K562 (cell line): ENCODE data around the gene NUP153. TPM values are rescaled to one million over a fixed set of nuclear protein-coding genes. Genes with fewer than 3 reads are reported as not detected.

Experiments
- ASH1L ChIP-seq: fragments of 450-650 bp; IDR thresholded peaks from 2 replicates; pipeline ENCODE4 v1.6.1; 2018; ENCODE audit warnings: borderline replicate concordance, mild to moderate bottlenecking, low read depth; ENCODE audit not compliant: partially characterized antibody
- ATF4 ChIP-seq: fragments of 450-650 bp; formaldehyde crosslinking; IDR thresholded peaks from 2 replicates; pipeline ENCODE4 v1.4.0; 2022; ENCODE audit warnings: mild to moderate bottlenecking, moderate library complexity
- BMI1 ChIP-seq: fragments of 150-350 bp; IDR thresholded peaks from 2 replicates; pipeline ENCODE4 v1.6.1; 2014; ENCODE audit warnings: low read length
- BRD4 ChIP-seq: fragments of 200-600 bp; sonication (generic); IDR thresholded peaks from 2 replicates; pipeline ENCODE4 v1.6.1; 2017; ENCODE audit warnings: inconsistent platforms
- BRF1 ChIP-seq: IDR thresholded peaks from 3 replicates; pipeline ENCODE4 v1.6.1; 2011; ENCODE audit warnings: borderline replicate concordance, mild to moderate bottlenecking; ENCODE audit not compliant: insufficient read length; ENCODE audit errors: extremely low read depth
- E2F6 ChIP-seq, 2 experiments: IDR thresholded peaks; 2 replicates each; pipeline ENCODE4 v1.6.1; 2011; ENCODE audit warnings: borderline replicate concordance in 1 of 2, control low read depth in 1 of 2, low read depth in 1 of 2, low read length in 1 of 2, mild to moderate bottlenecking in 1 of 2, mixed read lengths in 1 of 2, moderate library complexity in 1 of 2; ENCODE audit not compliant: insufficient read depth in 1 of 2, insufficient read length in 1 of 2, poor library complexity in 1 of 2, severe bottlenecking in 1 of 2; ENCODE audit errors: extremely low read depth in 1 of 2
- ESRRA ChIP-seq: fragments of 450-650 bp; IDR thresholded peaks from 2 replicates; pipeline ENCODE4 v1.6.1; 2014; ENCODE audit warnings: low read depth, mild to moderate bottlenecking, moderate library complexity, borderline replicate concordance
- ETV1 ChIP-seq: fragments of 450-650 bp; conservative IDR thresholded peaks from 2 replicates; pipeline ENCODE4 v1.6.1; 2016; ENCODE audit warnings: missing genetic modification characterization, control low read depth, low read depth, missing compliant biosample characterization
- GTF2E2 ChIP-seq: fragments of 200-800 bp; sonication (Bioruptor generic); IDR thresholded peaks from 2 replicates; pipeline ENCODE4 v1.6.1; 2016; ENCODE audit warnings: missing genetic modification characterization, missing compliant biosample characterization
- L3MBTL2 ChIP-seq: fragments of 450-650 bp; IDR thresholded peaks from 2 replicates; pipeline ENCODE4 v1.6.1; 2016; ENCODE audit warnings: mild to moderate bottlenecking, moderate library complexity
- MAFF ChIP-seq: IDR thresholded peaks from 2 replicates; pipeline ENCODE4 v1.6.1; 2012; ENCODE audit warnings: low read length, improper control_type of control experiment
- MAFG ChIP-seq: fragments of 450-650 bp; conservative IDR thresholded peaks from 2 replicates; pipeline ENCODE4 v1.6.1; 2016; ENCODE audit warnings: missing genetic modification characterization, missing compliant biosample characterization
- MIER1 ChIP-seq: fragments of 450-650 bp; IDR thresholded peaks from 2 replicates; pipeline ENCODE4 v1.6.1; 2016; ENCODE audit warnings: antibody characterized with exemption, mild to moderate bottlenecking, low read depth
- NR2C2 ChIP-seq, 2 experiments: fragments of 200-800 bp in 1 of 2; sonication (Bioruptor generic) in 1 of 2; sonication (generic) in 1 of 2; formaldehyde crosslinking in 1 of 2; IDR thresholded peaks; 2 replicates each; pipeline versions ENCODE4 v1.6.1 to v1.8.0; 2016 to 2022; ENCODE audit warnings: mild to moderate bottlenecking in 1 of 2, missing compliant biosample characterization in 1 of 2, missing genetic modification characterization in 1 of 2, missing genetic modification reagents in 1 of 2
- NR2F6 ChIP-seq: fragments of 450-650 bp; formaldehyde crosslinking; IDR thresholded peaks from 2 replicates; pipeline ENCODE4 v1.4.0; 2020; ENCODE audit warnings: mild to moderate bottlenecking
- SOX6 ChIP-seq: fragments of 450-650 bp; IDR thresholded peaks from 2 replicates; pipeline ENCODE4 v1.6.1; 2014; ENCODE audit warnings: mild to moderate bottlenecking
- SREBF1 ChIP-seq: fragments of 150-350 bp; IDR thresholded peaks from 2 replicates; pipeline ENCODE4 v1.6.1; 2014; ENCODE audit warnings: antibody characterized with exemption, low read depth, low read length, borderline replicate concordance
- SRSF1 ChIP-seq: fragments of 200-400 bp; formaldehyde crosslinking; IDR thresholded peaks from 2 replicates; pipeline ENCODE4 v1.6.1; 2017; ENCODE audit warnings: mild to moderate bottlenecking, low read depth, low read length, moderate library complexity
- STAG1 ChIP-seq: sonication (generic); formaldehyde crosslinking; IDR thresholded peaks from 2 replicates; pipeline ENCODE4 v1.5.0; 2020; ENCODE audit warnings: missing genetic modification reagents, borderline replicate concordance
- TBL1XR1 ChIP-seq, 2 experiments: IDR thresholded peaks; 2 replicates each; pipeline ENCODE4 v1.6.1; 2012; ENCODE audit warnings: improper control_type of control experiment in 2 of 2, low read length in 2 of 2, mild to moderate bottlenecking in 1 of 2
- TFAM ChIP-seq: fragments of 250-450 bp; sonication (Bioruptor Pico); conservative IDR thresholded peaks from 2 replicates; pipeline ENCODE4 v1.5.0; 2021; ENCODE audit warnings: mild to moderate bottlenecking, moderate library complexity
- TGIF2 ChIP-seq: sonication (generic); formaldehyde crosslinking; IDR thresholded peaks from 2 replicates; pipeline ENCODE4 v1.8.1; 2022; ENCODE audit warnings: mild to moderate bottlenecking, missing genetic modification reagents, moderate library complexity
- XRCC3 ChIP-seq: fragments of 450-650 bp; IDR thresholded peaks from 2 replicates; pipeline ENCODE4 v1.6.1; 2017; ENCODE audit warnings: mild to moderate bottlenecking, moderate library complexity
- XRCC5 ChIP-seq: fragments of 200-400 bp; formaldehyde crosslinking; IDR thresholded peaks from 2 replicates; pipeline ENCODE4 v1.6.1; 2017; ENCODE audit warnings: low read depth, mild to moderate bottlenecking, low read length
- ZFX ChIP-seq: sonication (generic); formaldehyde crosslinking; IDR thresholded peaks from 2 replicates; pipeline ENCODE4 v1.8.0; 2022; ENCODE audit warnings: mild to moderate bottlenecking, missing genetic modification reagents, moderate library complexity
- ZNF316 ChIP-seq: fragments of 450-650 bp; IDR thresholded peaks from 2 replicates; pipeline ENCODE4 v1.6.1; 2016
- ZNF655 ChIP-seq: fragments of 250-450 bp; sonication (Bioruptor Pico); IDR thresholded peaks from 2 replicates; pipeline ENCODE4 v1.5.0; 2021
- polyA plus RNA-seq, 8 experiments: library from polyadenylated mRNA; depleted of rRNA in 4 of 8; stranded (reverse) in 5 of 8; unstranded in 3 of 8; fragments of >200 nt; fragmentation: Nextera tagmentation in 2 of 8; fragmentation: Illumina TruSeq in 1 of 8; extraction: Ambion mirVana in 2 of 8; extraction: Trizol in 1 of 8; gene quantifications; 2 replicates each; pipeline versions ENCODE4 v1.2.1 to v1.2.3, GENCODE V29; 2011 to 2014; ENCODE audit warnings: inconsistent platforms in 1 of 8, missing spikeins in 1 of 8
- total RNA-seq, 7 experiments: library from RNA; depleted of rRNA in 6 of 7; stranded (reverse); fragments of >200 nt in 6 of 7; fragmentation: Illumina TruSeq in 2 of 7; extraction: Trizol in 2 of 7; gene quantifications; 2 replicates each; pipeline versions ENCODE4 v1.2.1 to v1.2.3, GENCODE V29; 2011 to 2021; ENCODE audit warnings: low replicate concordance in 1 of 7

Gene NUP153
- total and polyA plus RNA-seq, 9 of the 15 experiments (the other 6 are each of a cell fraction or from before 2014, with no cell fraction given): 21.9 to 110 (median 84.8) TPM

GRCh38 chr6:17705778-17706579 lies 746 bp downstream of the NUP153 start (continued):
- TF ChIP-seq E2F6 (IDR thresholded peaks at IDR 0.05; ENCODE audit: borderline replicate concordance in 1 of 2, extremely low read depth in 1 of 2, insufficient read depth in 1 of 2, insufficient read length in 1 of 2, low read depth in 1 of 2, low read length in 1 of 2, poor library complexity in 1 of 2, severe bottlenecking in 1 of 2) (peak; percentile 90 to 94), MAFG (no peak), XRCC5 (peak; percentile 90; the same call in 1 of the 2 replicates), XRCC3 (no peak), ASH1L (no peak), L3MBTL2 (peak; percentile 91), SREBF1 (no peak), ESRRA (no peak), SRSF1 (peak; percentile 93), BRF1 (no peak), TFAM (CRISPR knock-in tag) (no peak), TGIF2 (CRISPR knock-in tag) (peak; percentile 94), BMI1 (no peak), NR2C2 (CRISPR knock-in tag; IDR thresholded peaks at IDR 0.05) (peak; percentile 67; the same call in 1 of the 2 replicates), NR2C2 (tag; IDR thresholded peaks at IDR 0.05) (no peak), ZFX (CRISPR knock-in tag) (peak; percentile 99), STAG1 (CRISPR knock-in tag) (no peak; the same call in 1 of the 2 replicates), BRD4 (peak; percentile 95), GTF2E2 (tag) (peak; percentile 78; the same call in 1 of the 2 replicates), ZNF655 (CRISPR knock-in tag) (no peak), ETV1 (tag) (no peak), MAFF (no peak), NR2F6 (no peak), MIER1 (no peak), ZNF316 (0 out of 2 replicates have a peak, but pooled peaks have one; percentile 2), TBL1XR1 (IDR thresholded peaks at IDR 0.05; ENCODE audit: low read length in 2 of 2) (no peak), ATF4 (CRISPR knock-in tag) (no peak), SOX6 (no peak)
